Thyroid gland (tissue), 4 donors: Measurements from ENCODE around the gene CREB5. TPM values are rescaled to one million over a fixed set of nuclear protein-coding genes. Genes with fewer than 3 reads are reported as not detected.
"Not testable (repeated sequence)": the region's sequence is repeated elsewhere in the genome, so short reads cannot be mapped to it uniquely, and the experiment has no call there.

Experiments used
- DNase-seq, 2 donors: peaks; one replicate each; pipeline ENCODE4 v3.0.0-alpha.2; 2019
- H3K27ac ChIP-seq, 3 donors: fragments of 200-600 bp; sonication (generic); 1 replicate in 2 of 3; 2 replicates in 1 of 3; pipeline ENCODE4 v1.5.1; 2016 to 2019; ENCODE audit warnings: mild to moderate bottlenecking in 1 of 3, moderate library complexity in 1 of 3
- H3K27me3 ChIP-seq: fragments of 200-600 bp; sonication (generic); one replicate; pipeline ENCODE4 v1.5.1; 2019
- H3K36me3 ChIP-seq, 2 donors: fragments of 200-600 bp; sonication (generic); one replicate each; pipeline ENCODE4 v1.5.1; 2016 to 2019
- H3K4me1 ChIP-seq, 2 donors: fragments of 200-600 bp; sonication (generic); one replicate each; pipeline ENCODE4 v1.5.1; 2017 to 2019
- H3K4me3 ChIP-seq, 3 donors: fragments of 200-600 bp; sonication (generic); replicated peaks in 1 of 3; 1 replicate in 2 of 3; 2 replicates in 1 of 3; pipeline ENCODE4 v1.5.1; 2016; ENCODE audit warnings: mild to moderate bottlenecking in 1 of 3
- H3K9me3 ChIP-seq: fragments of 200-600 bp; sonication (generic); one replicate; pipeline ENCODE4 v1.5.1; 2017
- POLR2A ChIP-seq, 2 donors: fragments of 450-650 bp; IDR thresholded peaks; one replicate each; pipeline ENCODE4 v1.6.1; 2017; ENCODE audit warnings: antibody characterized with exemption in 2 of 2, mild to moderate bottlenecking in 2 of 2, moderate library complexity in 1 of 2
- WGBS, 2 donors: methylation state at CpG; one replicate each; pipeline ENCODE4 v1.1.5; 2017; 5-methylcytosine and 5-hydroxymethylcytosine counted together
- intact Hi-C: fragments of 100-400 bp; cut with DNase I; formaldehyde crosslinking; loops from one replicate; pipeline ENCODE4 v1.15.1; 2023
- total RNA-seq, 4 donors: library from RNA; depleted of rRNA; stranded (reverse); fragments of >200 nt; gene quantifications; one replicate each; pipeline ENCODE4 v1.2.3, GENCODE V29; 2016
- TF ChIP-seq, protein P1 (sequence below), 6 experiments: fragments of 200-600 bp in 3 of 6; fragments of 450-650 bp in 3 of 6; sonication (generic) in 3 of 6; IDR thresholded peaks; one replicate each; pipeline ENCODE4 v1.5.1; 2016 to 2019; ENCODE audit warnings: antibody characterized with exemption in 6 of 6, mild to moderate bottlenecking in 2 of 6, inconsistent platforms in 1 of 6, moderate library complexity in 1 of 6

CREB5 gene
- total RNA-seq, 4 donors from 2014 or later, result 2.5 to 13.6 (median 6.5) TPM

DNA sequence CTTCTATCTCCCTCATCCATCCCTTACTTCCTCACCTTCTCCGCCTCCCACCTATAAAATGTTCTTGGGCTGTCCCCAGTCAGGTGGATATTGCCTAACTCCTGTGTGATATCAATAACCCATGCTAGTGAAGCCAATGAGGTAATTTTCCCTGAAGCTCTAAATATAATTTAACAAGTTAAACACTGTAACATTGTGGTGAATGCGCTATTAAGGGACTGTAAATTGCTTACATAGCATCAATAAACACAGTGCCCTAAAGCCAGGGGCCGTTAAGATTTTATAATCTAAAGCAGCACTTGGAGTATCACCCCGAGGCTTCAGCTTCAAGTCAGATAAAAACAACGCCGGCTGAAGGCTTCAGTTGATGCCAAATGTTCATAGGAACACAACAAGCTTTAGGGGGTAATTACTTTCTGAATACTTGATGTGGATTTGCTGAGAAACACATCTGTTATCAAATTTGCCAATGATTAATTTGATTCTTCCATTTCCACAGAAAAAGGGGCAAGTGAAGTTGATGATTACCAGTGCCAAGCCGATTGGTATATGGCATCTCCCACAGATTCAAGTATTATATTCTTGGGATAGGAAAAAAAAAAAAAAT, 138.4 kb downstream of the CREB5 start:
- Histone ChIP-seq H3K27me3 (no peaks in the 10 kb centered on the region), H3K36me3 (no peaks in the 10 kb centered on the region), H3K4me3 (no peak overlapping the region), H3K27ac (no peak overlapping the region), H3K9me3 (no peaks in the 10 kb centered on the region), H3K4me1 (no peaks in the 10 kb centered on the region)
- no peak for DNase-seq
- intact Hi-C loops, result no loop called here
- WGBS, 2 donors, result 76 to 82% methylated on average over 7 of the region's 7 CpGs
- TF ChIP-seq, protein P1, sequence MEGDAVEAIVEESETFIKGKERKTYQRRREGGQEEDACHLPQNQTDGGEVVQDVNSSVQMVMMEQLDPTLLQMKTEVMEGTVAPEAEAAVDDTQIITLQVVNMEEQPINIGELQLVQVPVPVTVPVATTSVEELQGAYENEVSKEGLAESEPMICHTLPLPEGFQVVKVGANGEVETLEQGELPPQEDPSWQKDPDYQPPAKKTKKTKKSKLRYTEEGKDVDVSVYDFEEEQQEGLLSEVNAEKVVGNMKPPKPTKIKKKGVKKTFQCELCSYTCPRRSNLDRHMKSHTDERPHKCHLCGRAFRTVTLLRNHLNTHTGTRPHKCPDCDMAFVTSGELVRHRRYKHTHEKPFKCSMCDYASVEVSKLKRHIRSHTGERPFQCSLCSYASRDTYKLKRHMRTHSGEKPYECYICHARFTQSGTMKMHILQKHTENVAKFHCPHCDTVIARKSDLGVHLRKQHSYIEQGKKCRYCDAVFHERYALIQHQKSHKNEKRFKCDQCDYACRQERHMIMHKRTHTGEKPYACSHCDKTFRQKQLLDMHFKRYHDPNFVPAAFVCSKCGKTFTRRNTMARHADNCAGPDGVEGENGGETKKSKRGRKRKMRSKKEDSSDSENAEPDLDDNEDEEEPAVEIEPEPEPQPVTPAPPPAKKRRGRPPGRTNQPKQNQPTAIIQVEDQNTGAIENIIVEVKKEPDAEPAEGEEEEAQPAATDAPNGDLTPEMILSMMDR (IDR thresholded peaks at IDR 0.05), result no peak
- no peak for TF ChIP-seq POLR2A (IDR thresholded peaks at IDR 0.05)

DNA sequence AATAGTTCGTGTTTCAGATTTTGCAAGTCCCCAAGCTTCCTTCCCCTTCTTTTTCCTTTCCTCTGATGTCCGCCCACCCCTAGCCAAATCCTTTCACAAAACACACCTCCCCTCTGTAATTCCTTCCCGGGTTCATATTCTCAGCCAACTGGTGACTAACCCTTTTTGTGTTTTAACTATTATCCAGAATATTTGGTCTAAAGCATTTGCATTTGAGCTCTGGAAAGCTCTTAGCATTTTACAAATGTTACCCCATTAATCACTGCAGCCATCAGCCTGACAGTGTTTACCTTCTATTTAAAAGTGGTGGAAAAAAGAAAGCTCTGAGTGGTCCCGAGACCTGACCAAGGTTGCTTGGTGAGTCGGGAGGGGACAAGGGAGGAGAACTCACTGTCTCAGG, 139.0 kb downstream of the CREB5 start:
- DNase-seq, result no peak
- TF ChIP-seq, protein P1 (IDR thresholded peaks at IDR 0.05), result no peak
- no peak for TF ChIP-seq POLR2A (IDR thresholded peaks at IDR 0.05)
- WGBS, 2 donors, result 45 to 48% methylated on average over 5 of the region's 5 CpGs
- Histone ChIP-seq H3K27ac (no peak overlapping the region), H3K9me3 (no peaks in the 10 kb centered on the region), H3K27me3 (no peaks in the 10 kb centered on the region), H3K36me3 (no peaks in the 10 kb centered on the region), H3K4me3 (no peak overlapping the region), H3K4me1 (no peaks in the 10 kb centered on the region)
- intact Hi-C loops, result no loop called here

DNA sequence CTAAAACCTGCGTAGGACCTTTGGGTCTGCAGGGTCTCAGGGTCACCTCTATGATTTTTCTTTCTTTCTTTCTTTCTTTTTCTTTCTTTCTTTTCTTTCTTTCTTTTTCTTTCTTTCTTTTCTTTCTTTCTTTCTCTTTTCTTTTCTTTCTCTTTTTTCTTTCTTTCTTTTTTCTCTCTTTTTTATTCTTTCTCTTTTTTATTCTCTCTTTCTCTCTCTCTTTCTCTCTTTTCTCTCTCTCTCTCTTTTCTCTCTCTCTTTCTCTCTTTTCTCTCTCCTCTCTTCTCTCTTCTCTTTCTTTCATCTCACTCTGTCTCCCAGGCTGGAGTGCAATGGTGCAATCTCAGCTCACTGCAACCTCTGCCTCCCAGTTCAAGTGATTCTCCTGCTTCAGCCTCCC, 139.4 kb downstream of the CREB5 start:
- H3K36me3 ChIP-seq, H3K4me3 ChIP-seq, intact Hi-C loops, H3K27ac ChIP-seq, H3K4me1 ChIP-seq, H3K9me3 ChIP-seq, H3K27me3 ChIP-seq, DNase-seq: not testable (repeated sequence)
- 76 to 86% methylated on average over 1 of the region's 1 CpG for WGBS, 2 donors

DNA sequence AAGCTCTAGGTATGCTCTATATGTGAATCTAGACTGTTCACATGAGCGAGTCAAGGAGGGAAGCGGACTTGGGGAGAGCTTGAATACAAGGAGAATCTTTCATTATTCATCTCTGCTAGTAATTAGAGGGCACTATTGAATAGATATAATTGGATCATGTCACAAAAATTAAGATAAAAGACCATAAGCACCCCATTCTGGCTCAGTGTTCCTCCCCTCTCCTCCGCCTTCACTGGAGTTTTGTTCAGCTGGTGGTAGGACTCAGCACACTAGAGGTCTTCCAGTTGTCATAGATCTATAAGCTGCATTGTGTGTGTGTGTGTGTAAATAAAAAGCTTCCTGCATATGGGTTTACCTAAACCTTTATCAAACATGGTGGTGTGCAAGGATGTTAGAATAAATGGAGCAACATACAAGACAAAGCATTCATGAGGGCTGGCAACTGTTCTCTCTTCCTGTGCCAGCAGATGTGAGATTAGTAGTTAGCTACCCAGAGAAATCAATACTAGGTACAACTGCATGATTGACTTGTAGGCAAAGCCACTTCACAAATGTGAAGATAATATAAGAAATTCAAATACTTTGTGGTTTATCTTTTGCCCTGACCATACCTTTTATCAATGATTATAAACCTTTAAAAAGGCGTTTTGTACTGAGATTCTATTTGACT, 142.6 kb downstream of the CREB5 start:
- intact Hi-C loops, result no loop called here
- no peaks in the 10 kb centered on the region for H3K4me1 ChIP-seq
- no peaks in the 10 kb centered on the region for H3K36me3 ChIP-seq
- no peaks in the 10 kb centered on the region for H3K27me3 ChIP-seq
- WGBS, 2 donors, result 92 to 94% methylated on average over 4 of the region's 4 CpGs
- no peak for TF ChIP-seq POLR2A (IDR thresholded peaks at IDR 0.05)
- TF ChIP-seq, protein P1 (IDR thresholded peaks at IDR 0.05), result no peak
- no peaks in the 10 kb centered on the region for H3K9me3 ChIP-seq
- no peak overlapping the region for H3K27ac ChIP-seq
- H3K4me3 ChIP-seq, result no peak overlapping the region
- no peak for DNase-seq

DNA sequence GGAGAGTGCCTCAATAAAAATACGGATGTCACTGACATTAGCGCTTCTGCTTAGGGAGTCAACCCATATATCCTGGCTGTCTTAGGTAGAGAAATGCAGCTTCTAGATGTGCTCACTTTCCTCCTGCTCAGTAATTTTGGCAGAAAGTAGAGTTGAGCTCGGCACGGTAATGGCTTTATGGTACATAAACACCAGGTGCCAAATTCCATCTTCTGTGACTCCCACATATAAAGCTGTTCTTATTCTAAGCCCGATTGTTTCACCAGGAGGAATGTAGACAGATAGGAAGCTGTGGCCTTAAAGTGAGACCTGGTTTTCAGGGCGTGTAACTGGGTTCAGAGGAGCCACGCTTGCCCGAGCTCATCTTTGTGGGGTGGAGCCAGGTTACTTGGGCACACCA, 143.7 kb downstream of the CREB5 start:
- WGBS, 2 donors, result 92 to 100% methylated on average over 8 of the region's 8 CpGs
- Histone ChIP-seq H3K36me3 (no peaks in the 10 kb centered on the region), H3K9me3 (no peaks in the 10 kb centered on the region), H3K27ac (no peak overlapping the region), H3K4me3 (no peak overlapping the region), H3K4me1 (no peaks in the 10 kb centered on the region), H3K27me3 (no peaks in the 10 kb centered on the region)
- DNase-seq, result no peak
- TF ChIP-seq, protein P1 (IDR thresholded peaks at IDR 0.05), result no peak
- no peak for TF ChIP-seq POLR2A (IDR thresholded peaks at IDR 0.05)
- intact Hi-C loops, result no loop called here
